DMS53 treated with DMSO at 0.1 percent for 48 hours (cell line): ENCODE measurements around the gene HIPK4.
"Not testable (repeated sequence)": the region's sequence is repeated elsewhere in the genome, so short reads cannot be mapped to it uniquely, and the experiment has no call there.

Experiments
- DNase-seq: peaks from one replicate; lab custom pipeline; 2025; ENCODE audit not compliant: unreplicated experiment; lab: John Stamatoyannopoulos, UW

The HIPK4 gene

GRCh38 chr19:40393894-40394815, 4.2 kb upstream of the HIPK4 start:
- no peak for DNase-seq

- DNase-seq = peak; percentile 75
These were observed 3.0 kb upstream of the HIPK4 start for GRCh38 chr19:40392894-40393517.

- no peak for DNase-seq
These were observed 2.1 kb upstream of the HIPK4 start for GRCh38 chr19:40392123-40392522.

- no peak for DNase-seq
These were observed 437 bp downstream of the HIPK4 start for GRCh38 chr19:40389404-40390083.

GRCh38 chr19:40388481-40388880, 1.5 kb downstream of the HIPK4 start:
- DNase-seq = no peak

GRCh38 chr19:40387155-40387554, 2.8 kb downstream of the HIPK4 start:
- no peak for DNase-seq

GRCh38 chr19:40383668-40384248, 6.2 kb downstream of the HIPK4 start:
- no peak for DNase-seq

GRCh38 chr19:40381321-40381720, 8.7 kb downstream of the HIPK4 start:
- DNase-seq = no peak

- DNase-seq = no peak
These were observed 9.6 kb downstream of the HIPK4 start for GRCh38 chr19:40380199-40381037.

- DNase-seq = no peak
These were observed 10.4 kb downstream of the HIPK4 start for GRCh38 chr19:40379446-40380198.

GRCh38 chr19:40378509-40378908, 11.5 kb downstream of the HIPK4 start:
- DNase-seq = no peak

- DNase-seq = no peak
These were observed 12.1 kb downstream of the HIPK4 start for GRCh38 chr19:40377876-40378385.

GRCh38 chr19:40376286-40376862, 13.6 kb downstream of the HIPK4 start:
- DNase-seq = no peak

GRCh38 chr19:40374084-40374483, 15.9 kb downstream of the HIPK4 start:
- DNase-seq = no peak

- DNase-seq = no peak
These were observed 18.2 kb downstream of the HIPK4 start for GRCh38 chr19:40371802-40372122.

GRCh38 chr19:40370997-40371801, 18.8 kb downstream of the HIPK4 start:
- no peak for DNase-seq

- not testable (repeated sequence) for DNase-seq
These were observed 19.7 kb downstream of the HIPK4 start for GRCh38 chr19:40370253-40370652.

- DNase-seq = no peak
These were observed 20.2 kb downstream of the HIPK4 start for GRCh38 chr19:40369797-40370196.
